AG09319 (cell line): ENCODE results near the gene NLGN2.
"Not testable (repeated sequence)": the region's sequence is repeated elsewhere in the genome, so short reads cannot be mapped to it uniquely, and the experiment has no call there.

Source experiments
- DNase-seq: peaks from one replicate; pipeline ENCODE4 v3.0.0-alpha.2; 2010; ENCODE audit warnings: low read depth; ENCODE audit errors: extremely low read depth
- CTCF ChIP-seq: IDR thresholded peaks from 2 replicates; pipeline ENCODE4 v1.5.1; 2011; ENCODE audit warnings: low read depth, mild to moderate bottlenecking, inconsistent platforms, low read length, moderate library complexity

NLGN2 gene

GRCh38 chr17:7407485-7408251 is at the start of gene NLGN2:
NLGN2 (plus strand) TSS chr17:7407845; CDS start chr17:7408256, 411 bp downstream.
- TF ChIP-seq CTCF, result no peak
- no peak for DNase-seq

GRCh38 chr17:7361906-7362305 is 45.7 kb upstream of the NLGN2 start:
- DNase-seq, result no peak
- TF ChIP-seq CTCF, result no peak

- no peak for DNase-seq
- TF ChIP-seq CTCF, result no peak
These were observed 44.3 kb upstream of the NLGN2 start for GRCh38 chr17:7363311-7363710.

- DNase-seq, result not testable (repeated sequence)
These were observed 41.7 kb upstream of the NLGN2 start for GRCh38 chr17:7365963-7366362.

GRCh38 chr17:7367083-7367482 is 40.6 kb upstream of the NLGN2 start:
- DNase-seq, result no peak
- no peak for TF ChIP-seq CTCF

- DNase-seq, result no peak
- TF ChIP-seq CTCF, result no peak
These were observed 39.6 kb upstream of the NLGN2 start for GRCh38 chr17:7367918-7368598.

GRCh38 chr17:7368599-7368994 is 39.0 kb upstream of the NLGN2 start:
- DNase-seq, result not testable (repeated sequence)

GRCh38 chr17:7369825-7370224 is 37.8 kb upstream of the NLGN2 start:
- TF ChIP-seq CTCF, result no peak
- DNase-seq, result no peak
